OCI-LY3 (cell line): ENCODE data around the gene SREBF1.

Source experiments
- CTCF ChIP-seq: fragments of 200-600, 300-600 bp; sonication (generic); IDR thresholded peaks from 2 replicates; pipeline ENCODE4 v1.5.1; 2014; ENCODE audit warnings: antibody characterized with exemption, low read length, low read depth
- EZH2phosphoT487 ChIP-seq: fragments of 200-600 bp; shearing (Covaris generic); IDR thresholded peaks from 2 replicates; pipeline ENCODE4 v1.6.1; 2018; ENCODE audit warnings: antibody characterized with exemption, mixed run types, low read depth

GRCh38 chr17:17840751-17841591 lies 4.2 kb upstream of the SREBF1 start:
- TF ChIP-seq CTCF = no peak
- TF ChIP-seq EZH2phosphoT487 = no peak
